AG10803 (cell line): ENCODE measurements around the gene IL2.
A peak's percentile ranks its signal among the peaks of the same experiment; 100 is the strongest.

Experiments
- DNase-seq: peaks from one replicate; pipeline ENCODE4 v3.0.0; 2010; ENCODE audit warnings: low read depth
- H3K4me3 ChIP-seq: 2 replicates; pipeline ENCODE4 v1.5.1; 2011; ENCODE audit warnings: mild to moderate bottlenecking, low read length, control low read depth
- CTCF ChIP-seq: conservative IDR thresholded peaks from 2 replicates; pipeline ENCODE4 v1.5.1; 2011; ENCODE audit warnings: mild to moderate bottlenecking, low read length, control low read depth, inconsistent platforms

Gene IL2

GRCh38 chr4:122456231-122457116 lies at the start of gene IL2:
Gene IL2 (minus strand): TSS chr4:122456725. CDS start chr4:122456440, 285 bp downstream.
- DNase-seq: no peak
- no peak for TF ChIP-seq CTCF
- no peak within 1 kb of the TSS for H3K4me3 ChIP-seq

- no peak overlapping the region for H3K4me3 ChIP-seq
- TF ChIP-seq CTCF: no peak
- no peak for DNase-seq
Measured at GRCh38 chr4:122503214-122503613, 46.7 kb upstream of the IL2 start.

- no peak for DNase-seq
- no peak for TF ChIP-seq CTCF
- no peak overlapping the region for H3K4me3 ChIP-seq
Measured at GRCh38 chr4:122500852-122501501, 44.5 kb upstream of the IL2 start.

GRCh38 chr4:122489061-122489460 lies 32.5 kb upstream of the IL2 start:
- no peak overlapping the region for H3K4me3 ChIP-seq
- no peak for DNase-seq
- TF ChIP-seq CTCF: no peak

GRCh38 chr4:122483481-122483880 lies 27.0 kb upstream of the IL2 start:
- DNase-seq: no peak
- no peak overlapping the region for H3K4me3 ChIP-seq
- no peak for TF ChIP-seq CTCF

GRCh38 chr4:122481766-122482405 lies 25.4 kb upstream of the IL2 start:
- TF ChIP-seq CTCF: no peak
- peak; percentile 62 for DNase-seq
- no peak overlapping the region for H3K4me3 ChIP-seq
